SJCRH30 (cell line): ENCODE results near the gene ZBP1. TPM values are rescaled to one million over a fixed set of nuclear protein-coding genes. Genes with fewer than 3 reads are reported as not detected.

Experiments used
- DNase-seq, 2 experiments: peaks; one replicate each; pipeline ENCODE4 v3.0.0-alpha.2; 2015 to 2020
- H3K27ac ChIP-seq: fragments of 250-450 bp; sonication (Bioruptor Pico); 2 replicates; pipeline ENCODE4 v1.5.1; 2020; ENCODE audit warnings: mild to moderate bottlenecking, moderate library complexity
- H3K27me3 ChIP-seq: fragments of 250-450 bp; sonication (Bioruptor Pico); 2 replicates; pipeline ENCODE4 v1.5.1; 2020; ENCODE audit warnings: mild to moderate bottlenecking, moderate library complexity
- H3K36me3 ChIP-seq: fragments of 250-450 bp; sonication (Bioruptor Pico); 2 replicates; pipeline ENCODE4 v1.5.1; 2020; ENCODE audit warnings: mild to moderate bottlenecking, moderate library complexity
- H3K4me1 ChIP-seq: fragments of 250-450 bp; sonication (Bioruptor Pico); 2 replicates; pipeline ENCODE4 v1.5.1; 2020; ENCODE audit warnings: mild to moderate bottlenecking, moderate library complexity
- H3K4me3 ChIP-seq: fragments of 250-450 bp; sonication (Bioruptor Pico); 2 replicates; pipeline ENCODE4 v1.5.1; 2020; ENCODE audit warnings: mild to moderate bottlenecking, moderate library complexity
- H3K9me3 ChIP-seq: fragments of 250-450 bp; sonication (Bioruptor Pico); replicated peaks from 2 replicates; pipeline ENCODE4 v1.5.1; 2020; ENCODE audit warnings: mild to moderate bottlenecking, moderate library complexity
- total RNA-seq: library from RNA; depleted of rRNA; stranded (reverse); fragments of >200 nt; shearing (Covaris generic); gene quantifications from 2 replicates; pipeline ENCODE4 v1.2.3, GENCODE V29; 2014

Gene ZBP1
- total RNA-seq, 1 experiment from 2014 or later = 0.02 TPM

GRCh38 chr20:57594092-57594951 is 25.9 kb downstream of the ZBP1 start:
- H3K4me1 ChIP-seq = peaks cover 19% of the 10 kb centered on the region
- H3K4me3 ChIP-seq = no peak overlapping the region
- H3K9me3 ChIP-seq = no peaks in the 10 kb centered on the region
- DNase-seq = peak; percentile 70 to 87
- no peaks in the 10 kb centered on the region for H3K27me3 ChIP-seq
- H3K27ac ChIP-seq = no peak overlapping the region
- no peaks in the 10 kb centered on the region for H3K36me3 ChIP-seq

- H3K4me1 ChIP-seq = peaks cover 19% of the 10 kb centered on the region
- no peak overlapping the region for H3K4me3 ChIP-seq
- H3K27ac ChIP-seq = no peak overlapping the region
- no peaks in the 10 kb centered on the region for H3K9me3 ChIP-seq
- H3K27me3 ChIP-seq = no peaks in the 10 kb centered on the region
- DNase-seq = peak in 1 of 2 experiments; percentile 49
- no peaks in the 10 kb centered on the region for H3K36me3 ChIP-seq
Observed at GRCh38 chr20:57593134-57593886, 26.9 kb downstream of the ZBP1 start.

- no peaks in the 10 kb centered on the region for H3K36me3 ChIP-seq
- H3K9me3 ChIP-seq = peaks cover 3% of the 10 kb centered on the region; the same call in 1 of the 2 replicates
- peaks cover 19% of the 10 kb centered on the region for H3K4me1 ChIP-seq
- no peak overlapping the region for H3K4me3 ChIP-seq
- DNase-seq = peak; percentile 57 to 71
- no peaks in the 10 kb centered on the region for H3K27me3 ChIP-seq
- H3K27ac ChIP-seq = no peak overlapping the region
Observed at GRCh38 chr20:57592263-57593092, 27.7 kb downstream of the ZBP1 start.

GRCh38 chr20:57591289-57592229 is 28.7 kb downstream of the ZBP1 start:
- Histone ChIP-seq H3K36me3 (no peaks in the 10 kb centered on the region), H3K27ac (no peak overlapping the region), H3K4me3 (no peak overlapping the region), H3K27me3 (no peaks in the 10 kb centered on the region), H3K4me1 (peaks cover 19% of the 10 kb centered on the region), H3K9me3 (peaks cover 3% of the 10 kb centered on the region; the same call in 1 of the 2 replicates)
- no peak for DNase-seq

GRCh38 chr20:57590485-57591288 is 29.5 kb downstream of the ZBP1 start:
- no peaks in the 10 kb centered on the region for H3K36me3 ChIP-seq
- peaks cover 3% of the 10 kb centered on the region; the same call in 1 of the 2 replicates for H3K9me3 ChIP-seq
- DNase-seq = no peak
- H3K4me3 ChIP-seq = no peak overlapping the region
- no peak overlapping the region for H3K27ac ChIP-seq
- H3K4me1 ChIP-seq = peaks cover 19% of the 10 kb centered on the region
- H3K27me3 ChIP-seq = no peaks in the 10 kb centered on the region

GRCh38 chr20:57589728-57590484 is 30.3 kb downstream of the ZBP1 start:
- no peak overlapping the region for H3K4me3 ChIP-seq
- no peaks in the 10 kb centered on the region for H3K36me3 ChIP-seq
- H3K9me3 ChIP-seq = peaks cover 3% of the 10 kb centered on the region; the same call in 1 of the 2 replicates
- DNase-seq = no peak
- peaks cover 16% of the 10 kb centered on the region for H3K4me1 ChIP-seq
- no peak overlapping the region for H3K27ac ChIP-seq
- no peaks in the 10 kb centered on the region for H3K27me3 ChIP-seq

- Histone ChIP-seq H3K36me3 (no peaks in the 10 kb centered on the region), H3K27me3 (no peaks in the 10 kb centered on the region), H3K4me1 (peaks cover 13% of the 10 kb centered on the region), H3K9me3 (peaks cover 3% of the 10 kb centered on the region; the same call in 1 of the 2 replicates), H3K27ac (no peak overlapping the region), H3K4me3 (no peak overlapping the region)
- DNase-seq = no peak
Observed at GRCh38 chr20:57589123-57589727, 31.0 kb downstream of the ZBP1 start.

- peaks cover 13% of the 10 kb centered on the region for H3K4me1 ChIP-seq
- H3K27me3 ChIP-seq = no peaks in the 10 kb centered on the region
- peaks cover 3% of the 10 kb centered on the region; the same call in 1 of the 2 replicates for H3K9me3 ChIP-seq
- no peak for DNase-seq
- no peaks in the 10 kb centered on the region for H3K36me3 ChIP-seq
- H3K4me3 ChIP-seq = no peak overlapping the region
- no peak overlapping the region for H3K27ac ChIP-seq
Observed at GRCh38 chr20:57588596-57588995, 31.6 kb downstream of the ZBP1 start.

GRCh38 chr20:57587989-57588377 is 32.2 kb downstream of the ZBP1 start:
- DNase-seq = no peak
- no peak overlapping the region for H3K27ac ChIP-seq
- H3K9me3 ChIP-seq = peaks cover 3% of the 10 kb centered on the region; the same call in 1 of the 2 replicates
- no peak overlapping the region for H3K4me3 ChIP-seq
- H3K27me3 ChIP-seq = no peaks in the 10 kb centered on the region
- H3K4me1 ChIP-seq = peaks cover 12% of the 10 kb centered on the region
- no peaks in the 10 kb centered on the region for H3K36me3 ChIP-seq

- no peaks in the 10 kb centered on the region for H3K27me3 ChIP-seq
- DNase-seq = no peak
- no peak overlapping the region for H3K27ac ChIP-seq
- H3K4me1 ChIP-seq = peaks cover 6% of the 10 kb centered on the region
- H3K36me3 ChIP-seq = no peaks in the 10 kb centered on the region
- no peak overlapping the region for H3K4me3 ChIP-seq
- peaks cover 3% of the 10 kb centered on the region; the same call in 1 of the 2 replicates for H3K9me3 ChIP-seq
Observed at GRCh38 chr20:57587278-57587988, 32.8 kb downstream of the ZBP1 start.

- DNase-seq = no peak
- Histone ChIP-seq H3K4me3 (no peak overlapping the region), H3K4me1 (peaks cover 6% of the 10 kb centered on the region; the same call in 1 of the 2 replicates), H3K27ac (no peak overlapping the region), H3K9me3 (peaks cover 3% of the 10 kb centered on the region; the same call in 1 of the 2 replicates), H3K36me3 (no peaks in the 10 kb centered on the region), H3K27me3 (no peaks in the 10 kb centered on the region; the same call in 1 of the 2 replicates)
Observed at GRCh38 chr20:57586943-57587277, 33.3 kb downstream of the ZBP1 start.
